Activated CD4-positive, alpha-beta T cell treated with anti-CD3 and anti-CD28 coated beads for 48 hours (primary cell): ENCODE results near the gene DRC1.

Experiments used
- DNase-seq: peaks from one replicate; pipeline ENCODE4 v3.0.0-alpha.2; 2020

Gene DRC1

DNA sequence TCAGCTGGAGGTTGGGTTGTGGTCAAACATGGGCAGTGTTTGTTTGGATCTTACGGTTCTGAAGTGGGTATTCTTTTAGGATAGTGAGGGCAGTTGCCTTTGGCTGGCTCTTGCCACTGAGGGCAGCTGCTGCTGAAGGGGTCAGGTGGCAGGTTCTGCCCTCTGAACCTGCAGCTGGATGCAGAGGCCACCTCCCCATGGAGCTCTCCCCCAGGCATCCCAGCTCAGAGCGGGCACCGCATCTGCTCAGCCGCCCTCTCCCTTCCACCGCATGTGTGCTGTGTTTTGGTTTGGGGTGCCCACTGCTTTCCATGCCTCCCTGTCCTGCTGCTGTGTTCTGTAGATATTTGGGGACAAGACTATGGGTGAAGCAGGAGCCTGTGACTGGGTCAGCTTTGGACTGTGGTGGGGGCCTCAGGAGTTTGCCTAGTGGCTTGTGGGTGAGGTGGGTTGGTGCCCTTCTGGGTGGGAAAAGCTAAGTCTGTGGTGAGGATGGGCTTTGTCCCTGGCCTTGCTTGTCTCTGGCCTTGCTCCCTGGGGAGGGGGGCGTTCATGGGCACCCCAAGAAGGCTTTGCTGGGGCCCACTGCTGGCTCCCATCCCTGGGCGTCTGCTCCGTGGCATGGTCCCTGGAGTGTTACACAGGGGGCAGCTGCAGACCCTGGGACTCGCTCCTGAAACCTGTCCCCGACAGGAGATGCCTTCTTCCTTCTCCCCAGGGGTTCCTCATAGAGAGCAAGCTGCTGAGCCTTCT lies 47.7 kb downstream of the DRC1 start:
- no peak for DNase-seq

DNA sequence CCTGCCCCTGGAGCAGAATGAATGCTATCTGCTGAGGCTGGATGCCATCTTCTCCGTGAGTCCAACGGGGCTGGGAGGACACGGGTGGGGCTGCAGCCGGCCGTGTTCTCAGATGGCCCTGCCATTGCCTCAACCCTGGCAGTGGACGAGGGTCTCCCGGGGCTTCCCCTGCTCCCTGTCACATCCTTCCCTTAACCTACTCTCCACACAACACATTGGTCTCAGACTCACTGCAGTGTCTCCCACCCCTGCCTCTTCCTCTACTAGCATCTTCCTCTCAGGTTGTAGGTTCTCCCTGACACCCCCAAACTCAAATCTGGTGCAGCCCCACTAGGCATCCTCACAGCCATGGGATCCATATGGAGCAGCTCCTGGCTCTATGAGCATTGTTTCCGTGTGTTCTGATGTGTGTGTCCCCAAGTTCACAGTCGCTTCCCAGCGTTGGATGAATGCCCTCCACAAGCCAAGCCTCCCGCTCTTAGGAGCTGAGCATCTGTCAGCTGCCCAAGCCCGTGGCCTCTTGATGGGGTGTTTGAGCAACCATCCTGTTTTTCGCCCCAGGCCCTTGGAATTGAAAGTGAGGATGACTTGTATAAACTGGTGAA lies 48.4 kb downstream of the DRC1 start:
- DNase-seq = no peak

DNA sequence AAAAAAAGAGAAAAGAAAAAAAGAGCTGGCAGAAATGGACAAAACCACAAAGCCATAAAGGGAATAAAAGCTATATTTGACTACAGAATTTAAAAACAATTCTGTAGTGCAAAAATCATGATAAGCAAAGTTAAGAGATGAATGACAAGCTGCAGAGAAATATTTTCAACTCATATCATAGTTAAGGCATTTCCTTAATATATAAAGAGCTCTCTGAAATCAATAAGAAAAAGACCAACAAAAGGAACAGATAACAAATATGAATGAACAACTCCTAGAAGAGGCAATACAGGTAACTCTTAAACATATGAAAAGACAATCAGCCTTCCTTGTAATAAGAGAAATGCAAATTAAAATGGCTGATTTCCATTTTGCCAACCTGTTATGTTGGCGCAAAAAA lies 50.0 kb downstream of the DRC1 start:
- DNase-seq = no peak

- DNase-seq = no peak
These were observed 52.0 kb downstream of the DRC1 start for GRCh38 chr2:26453421-26454329.

DNA sequence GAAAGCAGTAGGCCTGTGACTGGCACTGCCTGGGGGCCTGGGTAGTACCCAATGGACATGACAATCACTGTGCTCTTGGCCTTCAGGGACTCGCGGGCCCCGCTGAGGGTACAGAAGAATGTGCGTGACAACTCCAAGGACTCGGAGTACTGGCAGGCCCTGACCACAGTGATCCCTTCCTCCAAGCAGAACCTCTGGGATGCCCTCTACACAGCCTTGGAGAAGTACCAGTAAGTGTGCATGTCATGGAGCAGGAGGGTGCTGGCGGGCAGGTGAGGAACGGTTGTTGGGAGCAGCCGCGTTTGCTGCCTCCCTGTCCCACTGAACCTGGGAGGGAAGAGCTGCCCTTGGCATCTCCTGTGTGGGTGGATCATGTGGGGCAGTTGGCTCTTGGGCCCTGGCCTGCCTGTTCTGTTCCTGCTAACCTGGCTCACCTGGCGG lies 52.9 kb downstream of the DRC1 start:
- DNase-seq = no peak

DNA sequence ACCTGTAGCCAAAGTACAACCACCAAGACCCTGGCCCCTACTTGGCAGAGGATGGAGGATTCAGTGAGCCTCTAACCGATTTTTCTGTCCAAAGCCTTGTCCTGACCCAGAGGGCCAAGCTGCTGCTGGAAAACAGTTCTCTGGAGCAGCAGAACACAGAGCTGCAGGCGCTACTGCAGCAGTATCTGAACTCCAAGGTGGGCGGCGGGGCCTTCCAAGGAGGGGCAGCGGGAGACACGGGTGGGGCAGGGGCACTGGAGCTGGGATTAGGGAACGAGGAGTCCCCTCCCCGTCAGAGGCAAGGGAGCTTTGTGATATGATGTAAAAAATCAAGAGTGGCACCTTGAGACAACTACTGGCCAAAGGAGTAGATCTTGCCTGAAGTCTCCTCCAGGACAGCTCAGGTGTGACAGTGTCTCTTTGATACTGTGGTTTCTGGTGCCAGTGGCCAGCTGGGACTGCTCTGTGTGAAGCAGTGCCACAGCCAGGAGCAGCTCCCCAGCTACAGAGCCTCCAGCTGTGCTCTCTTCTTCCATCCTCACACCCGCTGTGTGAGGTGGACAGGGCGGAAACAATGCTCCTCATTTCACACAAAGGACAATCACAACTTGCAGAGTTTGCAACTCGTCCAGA lies 53.4 kb downstream of the DRC1 start:
- DNase-seq = no peak

DNA sequence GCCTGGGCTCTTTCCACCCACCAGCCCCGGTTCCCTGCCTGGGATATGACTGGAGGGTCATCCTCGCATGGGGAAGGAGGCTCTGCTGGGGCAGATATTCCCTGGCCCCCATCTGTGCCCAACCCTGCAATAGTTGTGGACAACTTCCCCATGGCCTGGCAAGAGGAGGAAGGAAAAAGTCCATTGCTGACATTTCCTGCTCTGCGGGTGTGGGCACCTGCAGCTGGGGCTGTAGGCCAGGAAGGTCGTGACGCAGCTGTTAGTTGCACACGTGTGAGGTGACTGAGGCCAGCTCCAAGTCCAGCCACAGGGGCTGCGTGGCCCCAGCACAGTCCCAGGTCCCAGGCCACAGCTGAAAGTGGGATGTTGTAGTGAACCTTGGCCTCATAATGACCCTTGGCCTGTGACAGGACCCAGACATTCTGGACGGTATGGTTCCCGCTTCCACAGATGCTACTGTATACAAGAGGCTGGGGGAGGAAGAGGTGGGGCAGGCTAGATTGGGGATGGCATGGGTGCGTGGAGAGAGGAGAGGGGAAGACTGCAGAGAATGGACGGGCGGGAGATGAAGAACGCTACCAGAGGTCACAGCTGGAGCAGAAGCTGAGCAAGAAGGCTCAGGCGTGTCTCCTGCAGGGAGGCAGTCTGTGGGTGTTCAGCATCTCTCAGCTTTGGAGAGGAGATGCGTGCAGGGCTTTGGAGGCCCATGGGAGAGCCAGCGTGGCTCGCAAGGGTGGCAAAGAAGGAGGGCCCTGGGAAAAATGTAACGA lies 54.1 kb downstream of the DRC1 start:
- DNase-seq = no peak

- DNase-seq = no peak
These were observed 54.9 kb downstream of the DRC1 start for GRCh38 chr2:26456440-26457250.

- no peak for DNase-seq
These were observed 55.5 kb downstream of the DRC1 start for GRCh38 chr2:26457251-26457666.

GRCh38 chr2:26457695-26458364 lies 56.1 kb downstream of the DRC1 start:
- no peak for DNase-seq

DNA sequence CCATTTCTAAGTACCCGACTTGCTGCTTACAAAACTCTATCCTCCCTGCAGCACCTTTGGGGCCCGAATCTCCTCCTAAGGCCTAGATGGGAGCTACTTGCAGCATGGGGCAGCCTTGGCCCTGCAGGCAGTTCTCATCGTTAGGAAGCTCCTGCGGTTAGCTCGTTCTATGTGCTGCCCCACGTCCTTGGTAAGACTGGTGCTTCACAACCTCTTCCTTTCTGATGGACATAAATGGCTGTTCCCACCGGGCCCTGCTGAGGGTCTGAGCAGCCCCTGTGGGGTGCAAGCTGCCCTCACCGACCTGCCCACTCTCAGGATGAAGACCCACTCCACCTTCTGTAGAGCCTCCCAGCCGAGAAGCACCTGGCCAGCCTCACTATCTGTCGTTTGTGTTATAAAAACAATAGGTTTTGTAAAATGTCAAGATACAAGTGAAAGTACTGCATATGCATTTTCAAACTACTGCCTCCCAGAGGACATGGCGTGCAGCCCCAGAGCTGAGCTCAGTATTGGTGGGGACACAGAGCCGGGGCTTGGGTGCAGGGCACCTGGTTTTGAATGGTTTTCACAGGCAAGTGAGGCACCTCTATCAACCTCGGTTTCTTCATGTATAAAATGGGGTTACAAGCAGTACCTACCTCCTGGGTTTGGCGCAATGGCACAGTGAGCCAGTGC lies 56.8 kb downstream of the DRC1 start:
- DNase-seq = no peak

DNA sequence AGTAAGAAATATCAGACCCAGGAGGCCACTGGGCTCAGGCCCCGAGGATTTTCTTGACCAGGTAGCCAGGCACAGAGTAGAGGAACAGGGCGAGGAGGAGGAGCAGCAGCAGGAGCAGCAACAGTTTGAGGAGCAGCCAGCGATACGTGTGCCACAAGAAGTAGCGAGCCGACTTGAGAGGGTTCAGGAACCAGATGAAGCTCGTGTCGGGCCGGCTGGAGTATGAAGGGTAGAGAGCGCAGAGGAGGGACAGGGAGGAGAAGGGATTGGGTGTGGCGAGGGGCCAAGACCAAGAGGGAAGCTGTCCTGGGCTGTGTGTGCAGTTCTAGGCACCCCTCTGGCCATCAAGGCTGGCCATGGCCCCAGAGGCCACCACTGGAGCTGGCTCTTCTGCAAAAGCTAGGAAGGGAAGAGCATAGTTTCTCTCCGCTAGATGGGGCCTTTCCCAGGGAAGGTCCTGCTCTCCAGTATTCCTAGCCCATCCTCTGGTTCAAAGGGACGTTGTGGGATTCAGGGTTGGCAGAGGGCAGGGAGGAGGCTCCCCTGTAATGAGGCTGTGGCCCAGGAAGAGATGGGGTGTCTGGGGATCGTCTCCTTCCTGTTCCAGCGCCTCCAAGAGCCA lies 58.4 kb downstream of the DRC1 start:
- no peak for DNase-seq

GRCh38 chr2:26460613-26461031 lies 58.9 kb downstream of the DRC1 start:
- no peak for DNase-seq

- no peak for DNase-seq
These were observed 59.9 kb downstream of the DRC1 start for GRCh38 chr2:26461601-26462023.

DNA sequence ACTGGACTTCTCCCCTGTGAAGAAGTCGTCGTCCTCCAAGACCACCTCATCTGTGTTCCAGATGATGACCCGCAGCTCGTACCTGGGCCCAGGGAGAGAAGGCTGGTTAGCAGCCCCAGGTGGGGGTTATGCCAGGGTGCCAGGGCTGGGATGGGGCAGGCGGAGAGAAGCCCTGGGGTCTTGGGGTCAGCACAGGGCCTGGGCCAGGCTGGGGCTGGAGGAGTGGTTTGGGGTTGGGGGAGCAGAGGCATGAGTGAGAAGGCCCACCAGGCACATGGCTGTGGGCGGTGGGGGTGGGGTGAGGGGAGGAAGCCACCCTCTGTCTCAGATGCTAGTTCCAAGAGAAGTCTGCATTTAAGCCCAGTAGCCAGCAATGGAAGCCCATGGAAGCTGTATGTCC lies 60.4 kb downstream of the DRC1 start:
- DNase-seq = no peak

DNA sequence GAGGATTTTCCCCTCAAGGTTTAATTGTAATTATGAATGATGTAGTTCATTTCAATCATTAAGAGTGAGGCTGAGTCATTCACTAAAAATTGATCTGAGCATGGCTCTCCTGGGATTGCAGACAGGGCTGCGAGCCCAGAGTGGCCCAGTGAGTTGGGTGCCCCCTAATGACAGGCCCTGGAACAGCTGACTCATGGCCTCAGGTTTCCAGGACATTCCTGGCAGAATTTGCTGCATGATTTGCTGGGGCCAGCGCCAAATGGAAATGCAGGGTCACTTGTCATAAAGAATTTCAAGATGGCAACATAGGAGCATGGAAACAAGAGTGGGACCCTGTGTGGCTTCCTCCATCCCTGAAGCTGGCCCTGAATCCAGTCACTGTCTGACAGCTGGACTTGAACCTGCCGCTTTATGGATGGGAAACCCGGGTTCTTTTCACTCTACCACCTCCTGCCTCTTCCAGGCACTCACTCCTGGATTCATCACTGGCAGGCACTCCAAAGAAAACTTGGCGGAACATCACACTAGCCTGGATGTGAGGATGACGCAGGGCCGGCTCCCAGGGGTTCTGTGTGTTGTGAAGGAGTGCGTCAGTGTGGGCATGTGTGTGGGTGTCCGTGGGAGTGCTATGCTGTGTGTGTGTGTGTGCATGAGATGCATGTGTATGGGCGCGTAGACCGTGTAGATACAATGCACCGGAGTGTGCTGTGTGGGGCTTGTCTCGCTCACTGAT lies 61.0 kb downstream of the DRC1 start:
- no peak for DNase-seq

DNA sequence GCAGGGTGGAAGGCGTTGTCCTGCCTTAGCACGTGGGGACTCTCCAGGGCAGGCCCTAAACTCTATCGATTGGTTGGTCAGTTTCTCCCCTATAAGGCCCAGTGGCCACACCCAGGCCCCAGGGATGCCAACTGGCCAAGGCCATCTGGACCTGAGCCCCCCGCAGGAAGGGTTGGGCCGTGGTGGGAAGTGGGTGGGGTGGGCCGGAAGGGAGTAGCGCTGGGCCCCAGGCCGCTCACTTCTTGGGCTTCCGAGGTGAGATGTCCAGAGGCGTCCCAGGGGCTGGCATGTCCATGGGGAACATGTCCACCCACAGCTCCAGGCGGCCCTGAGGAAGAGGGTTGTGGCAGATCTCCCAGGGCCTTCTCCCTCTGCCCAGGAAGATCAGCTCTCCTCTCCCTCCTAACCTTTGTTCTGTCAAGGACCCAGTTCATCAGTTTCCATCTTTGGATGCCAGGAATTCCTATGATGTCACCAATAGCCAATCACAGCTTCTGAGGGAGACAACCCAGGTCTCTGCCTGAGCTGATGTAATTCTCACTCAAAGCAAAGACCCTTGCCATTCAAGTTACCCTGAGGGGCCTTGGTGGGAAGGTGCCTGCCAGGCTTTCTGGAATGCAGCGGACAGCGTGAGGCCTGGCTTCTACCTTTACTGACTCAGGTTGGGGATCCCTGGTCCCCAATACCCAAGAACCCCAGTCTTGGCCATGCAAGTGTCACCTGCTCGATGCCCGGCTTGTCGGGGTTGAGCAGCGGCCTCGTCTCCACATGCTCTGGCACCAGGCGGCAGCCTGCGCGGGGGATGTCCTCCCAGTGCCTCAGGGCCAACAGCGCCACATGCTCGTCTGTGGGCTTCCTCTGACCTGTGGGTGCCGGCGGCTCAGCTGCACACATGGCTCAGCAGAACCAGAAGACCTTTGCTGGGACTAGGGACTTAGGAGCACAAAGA lies 61.8 kb downstream of the DRC1 start:
- no peak for DNase-seq
